DMS153 treated with DMSO at 0.1 percent for 48 hours (cell line): ENCODE data around the gene BEST1.
"Not testable (repeated sequence)": the region's sequence is repeated elsewhere in the genome, so short reads cannot be mapped to it uniquely, and the experiment has no call there.

Experiments used
- DNase-seq: peaks from one replicate; lab custom pipeline; 2025; ENCODE audit not compliant: unreplicated experiment; lab: John Stamatoyannopoulos, UW

BEST1 gene

GRCh38 chr11:61963282-61964057, 13.3 kb downstream of the BEST1 start:
- DNase-seq: no peak

DNA sequence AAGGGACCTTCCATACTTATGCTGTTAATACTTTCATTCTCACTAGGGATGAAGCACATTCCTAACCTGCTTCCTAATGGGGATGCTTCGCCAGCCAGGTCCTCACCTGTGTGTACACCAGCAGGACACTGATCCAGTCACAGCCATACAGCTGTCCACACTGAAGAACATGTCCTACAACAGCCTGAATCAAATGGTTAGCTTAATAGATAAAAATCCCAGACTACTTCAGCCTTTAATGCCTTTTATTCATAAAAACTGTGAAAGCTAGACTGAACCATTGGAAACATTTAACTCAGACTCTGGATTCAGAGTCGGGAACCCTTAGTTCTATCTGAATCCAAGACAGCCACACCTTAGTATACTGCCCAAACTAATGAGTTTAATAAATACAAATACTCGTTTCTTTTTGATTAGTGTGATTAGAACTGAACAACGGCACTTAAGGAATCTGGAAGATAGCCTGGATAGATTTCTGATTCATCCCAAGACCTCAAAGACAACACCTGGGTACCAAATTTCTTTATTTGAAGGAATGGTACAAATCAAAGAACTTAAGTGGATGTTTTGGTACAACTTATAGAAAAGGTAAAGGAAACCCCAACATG, 14.0 kb downstream of the BEST1 start:
- no peak for DNase-seq

GRCh38 chr11:61964666-61965271, 14.6 kb downstream of the BEST1 start:
- not testable (repeated sequence) for DNase-seq

GRCh38 chr11:61966734-61967115, 16.6 kb downstream of the BEST1 start:
- no peak for DNase-seq

DNA sequence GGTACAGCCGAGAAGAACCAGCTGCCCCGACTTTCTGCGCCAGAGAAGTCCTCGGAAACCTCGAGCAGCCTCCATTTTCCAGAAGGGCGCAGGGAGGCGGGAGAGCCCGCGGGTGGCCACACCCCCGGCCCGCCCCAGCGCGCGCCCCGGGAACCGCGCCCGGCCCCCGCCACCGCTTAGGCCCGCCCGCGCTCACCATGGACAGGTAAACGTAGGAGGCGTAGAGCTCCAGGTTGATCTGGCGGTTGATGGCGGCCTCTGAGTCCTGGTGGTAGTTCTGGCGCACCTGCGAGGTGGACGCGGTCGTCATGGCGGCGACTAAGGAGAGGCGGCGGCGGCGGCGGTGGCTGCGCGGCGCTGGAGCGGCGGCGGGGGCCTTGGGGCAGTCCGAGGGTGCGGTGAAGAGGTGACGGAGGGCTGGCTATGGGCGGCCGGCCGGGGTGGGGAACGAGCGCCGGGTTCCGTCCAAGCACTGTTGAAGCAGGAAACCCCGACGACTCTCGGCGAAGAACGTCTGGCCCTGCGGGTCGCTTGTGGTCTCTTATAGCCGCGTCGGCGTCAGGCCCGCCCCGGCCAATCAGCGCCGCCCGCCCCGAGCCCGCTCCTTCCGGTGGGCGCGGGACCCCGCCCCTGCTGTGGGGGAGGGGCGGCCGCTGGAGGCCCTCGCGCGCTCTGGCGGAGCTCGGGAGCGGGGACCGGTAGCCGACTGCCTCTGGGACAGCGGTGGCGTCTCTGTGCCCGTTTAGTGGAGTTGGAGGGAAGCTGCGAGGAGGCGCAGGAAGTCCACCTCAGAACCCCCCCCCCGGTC, 17.2 kb downstream of the BEST1 start, which contains the start of gene FTH1:
FTH1 (minus strand) TSS at position 519 of the 808 bp plus-strand sequence; CDS start at position 310, 209 bp downstream.
- peak; percentile 82 for DNase-seq

DNA sequence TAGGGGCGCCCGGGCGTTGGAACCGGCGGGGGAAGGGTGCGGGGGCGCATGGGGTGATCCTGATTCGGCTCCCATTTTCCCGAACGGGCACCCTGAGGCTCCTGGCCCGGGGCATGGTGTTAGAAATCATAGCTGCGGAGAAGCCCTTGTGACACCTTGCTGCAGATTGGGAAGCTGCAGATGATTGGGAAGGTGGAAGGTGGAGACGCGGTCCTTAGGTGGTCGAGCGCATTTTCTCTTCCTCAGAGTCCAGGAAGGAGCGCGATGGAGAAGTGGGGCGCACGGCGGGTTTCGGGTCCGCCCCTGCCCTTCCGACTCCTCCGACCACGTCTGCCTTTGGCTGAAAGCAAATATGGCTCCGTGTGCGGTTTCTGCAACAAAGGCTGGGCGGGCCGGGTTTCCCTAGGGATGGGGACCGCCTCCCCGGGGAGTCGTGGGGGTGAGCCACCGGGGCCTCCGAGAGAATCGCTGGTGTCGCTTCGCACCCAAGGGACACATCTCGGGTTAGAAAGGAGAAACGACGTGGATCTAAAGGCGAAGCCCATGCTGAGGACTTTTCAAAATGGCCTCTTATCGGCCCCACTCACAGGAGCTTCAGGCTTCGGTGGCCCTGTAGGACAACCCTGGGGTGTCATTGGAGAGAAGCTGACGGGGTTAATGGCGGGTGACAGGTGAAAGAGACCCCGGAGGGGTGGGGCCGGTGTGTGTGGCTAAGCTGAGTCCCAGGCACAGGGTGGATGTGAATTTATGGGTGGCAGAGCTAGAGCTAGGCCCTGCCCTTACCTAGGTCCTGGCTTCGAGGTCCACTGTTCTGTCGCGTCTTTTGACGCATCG, 18.0 kb downstream of the BEST1 start:
- DNase-seq: peak; percentile 60

- DNase-seq: no peak
Measured at GRCh38 chr11:61968758-61969390, 18.7 kb downstream of the BEST1 start.

- no peak for DNase-seq
Measured at GRCh38 chr11:61969391-61969758, 19.2 kb downstream of the BEST1 start.

- DNase-seq: no peak
Measured at GRCh38 chr11:61969838-61970662, 19.9 kb downstream of the BEST1 start.

- peak; percentile 76 for DNase-seq
Measured at GRCh38 chr11:61971248-61972111, 21.3 kb downstream of the BEST1 start.

DNA sequence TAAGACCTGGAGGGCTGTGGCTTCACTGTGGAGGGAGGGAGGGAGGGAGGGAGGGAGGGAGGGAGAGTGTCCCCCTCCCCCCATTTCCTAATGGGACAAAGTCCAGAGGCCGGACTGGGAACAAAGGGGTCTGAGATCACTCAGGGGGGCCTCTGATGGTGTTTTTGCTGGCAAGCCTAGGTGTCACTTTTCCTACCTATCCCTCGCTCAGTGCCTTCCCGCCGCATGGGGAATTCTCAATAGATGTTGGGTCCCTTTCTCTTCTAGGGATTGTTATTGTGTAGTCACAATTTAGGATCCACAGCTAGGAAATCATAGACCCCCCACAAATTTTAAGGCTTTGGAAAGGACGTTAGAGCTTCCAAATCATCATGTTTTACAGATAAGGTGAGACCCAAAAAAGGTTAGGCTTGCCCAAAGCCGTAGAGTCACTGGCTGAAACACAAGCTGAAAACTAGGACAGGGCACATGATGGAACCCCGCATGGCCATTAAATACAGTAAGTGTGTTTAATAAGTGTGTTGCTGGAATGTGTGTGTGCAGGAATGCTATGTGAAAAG, 22.0 kb downstream of the BEST1 start:
- no peak for DNase-seq

- no peak for DNase-seq
Measured at GRCh38 chr11:61972672-61973475, 22.7 kb downstream of the BEST1 start.

DNA sequence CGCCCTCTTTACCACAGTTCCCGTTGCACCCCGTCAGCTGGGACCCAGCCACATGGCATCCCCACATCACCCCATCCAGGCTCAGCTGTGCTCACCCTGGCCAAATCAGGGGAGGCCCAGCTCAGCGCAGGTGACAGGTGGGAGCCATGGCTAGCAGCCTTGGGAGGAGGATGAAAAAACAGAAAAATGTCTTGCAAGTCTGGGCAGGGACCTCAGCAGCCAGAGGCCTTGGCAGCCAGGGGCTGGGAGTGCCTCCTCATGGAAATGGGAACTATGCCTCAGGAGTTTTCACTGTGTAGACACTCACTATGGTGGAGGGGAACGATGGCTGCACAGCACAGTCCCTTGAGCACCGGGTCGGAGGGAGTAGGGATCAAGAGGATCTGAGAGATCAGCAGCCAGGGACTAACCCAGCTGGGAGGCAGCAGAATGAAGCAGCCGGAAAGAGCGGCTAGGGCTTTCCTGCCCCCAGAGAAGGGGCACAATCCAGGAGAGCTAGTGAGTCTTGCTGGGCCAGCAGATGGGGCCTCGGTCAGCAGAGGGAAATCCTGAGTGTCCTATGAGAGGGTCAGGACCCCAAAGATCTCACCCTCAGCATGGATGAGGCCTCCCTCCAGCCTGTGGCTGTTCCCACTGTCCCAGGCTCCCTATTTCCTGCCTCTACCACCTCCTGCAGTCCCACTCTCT, 23.5 kb downstream of the BEST1 start:
- DNase-seq: no peak

DNA sequence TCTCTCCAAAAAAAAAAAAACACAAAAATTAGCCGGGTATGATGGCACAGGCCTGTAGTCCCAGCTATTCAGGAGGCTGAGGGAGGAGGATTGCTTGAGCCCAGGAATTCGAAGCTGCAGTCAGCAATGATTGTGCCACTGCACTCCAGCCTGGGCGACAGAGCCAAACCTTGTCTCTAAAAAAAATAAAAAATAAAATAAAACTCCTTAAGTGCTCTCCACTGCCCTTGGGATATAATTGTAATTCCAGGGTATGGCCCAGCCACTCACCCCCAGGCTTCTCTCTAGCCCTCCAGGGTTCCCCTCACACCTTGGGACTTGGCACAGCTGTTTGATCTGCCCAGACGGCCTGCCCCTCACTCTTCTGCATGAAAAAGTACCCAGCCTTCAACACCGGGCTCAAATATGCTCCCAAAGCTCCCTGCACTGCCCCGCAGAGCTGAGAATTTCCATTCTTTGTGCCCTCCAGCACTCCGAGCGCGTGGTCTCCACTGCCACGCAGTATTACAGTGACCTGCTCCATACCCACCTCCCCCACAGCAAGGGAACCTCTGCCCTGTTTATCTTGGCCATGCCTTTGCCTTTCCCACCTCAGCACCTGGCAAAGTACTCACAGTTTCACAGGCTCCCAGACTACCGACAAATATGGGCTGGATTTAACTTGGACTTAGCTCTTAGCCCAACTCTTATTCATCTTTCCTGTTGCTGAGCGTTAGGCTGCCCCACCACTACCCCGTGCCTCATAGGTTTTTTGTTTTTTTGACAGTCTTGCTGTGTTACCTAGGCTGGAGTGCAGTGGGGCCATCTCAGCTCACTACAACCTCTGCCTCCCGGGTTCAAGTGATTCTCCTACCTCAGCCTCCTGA, 24.8 kb downstream of the BEST1 start:
- no peak for DNase-seq

DNA sequence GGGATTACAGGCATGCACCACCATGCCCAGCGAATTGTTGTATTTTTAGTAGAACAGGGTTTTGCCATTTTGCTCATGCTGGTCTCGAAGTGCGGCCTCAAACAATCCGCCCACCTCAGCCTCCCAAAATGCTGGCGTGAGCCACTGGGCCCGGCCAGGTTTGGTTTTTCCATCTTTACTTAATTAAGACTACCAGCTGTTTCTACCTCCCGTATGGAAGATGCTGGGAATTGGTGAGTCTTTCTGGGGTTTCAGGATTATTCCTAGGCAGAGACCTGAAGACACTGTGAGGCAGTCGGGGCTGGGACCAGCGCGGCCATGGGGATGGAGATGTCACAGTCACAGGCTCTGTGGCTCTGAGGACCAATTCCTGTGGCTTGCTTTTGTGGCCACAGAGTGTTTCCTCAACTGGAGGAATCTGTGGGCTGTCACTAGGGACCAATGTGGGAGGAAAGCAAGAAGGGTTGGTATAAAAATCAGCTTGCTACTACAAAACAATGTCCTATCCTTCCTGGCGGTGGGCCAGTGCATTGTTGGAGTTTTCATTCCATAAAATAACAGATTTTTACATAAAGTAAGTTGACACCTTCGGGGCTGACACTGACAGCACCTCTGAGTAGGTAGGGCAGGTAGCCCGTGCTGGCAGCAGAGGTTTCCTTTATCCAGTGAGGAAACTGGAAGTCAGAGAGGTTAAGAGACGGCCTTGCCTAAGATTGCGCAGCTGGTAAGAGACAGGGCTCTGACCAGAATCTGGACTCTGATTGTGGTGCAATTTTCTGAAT, 25.7 kb downstream of the BEST1 start:
- DNase-seq: no peak
